Activated naive CD8-positive, alpha-beta T cell treated with anti-CD3 and anti-CD28 coated beads, Interleukin-2, amount 50 U/mL, for 24 hours (primary cell): ENCODE results near the gene RFX8.
A peak's percentile ranks its signal among the peaks of the same experiment; 100 is the strongest.

Experiments used
- ATAC-seq: fragments of 150-1000 bp; cut with Tn5 transposase; one replicate; pipeline ENCODE4 v1.10.0; 2021
- DNase-seq: peaks from one replicate; pipeline ENCODE4 v3.0.0; 2021
- H3K27ac Mint-ChIP-seq: one replicate; pipeline ENCODE4 v1.8.0; 2021; ENCODE audit warnings: mild to moderate bottlenecking, mixed read lengths
- H3K27me3 Mint-ChIP-seq: one replicate; pipeline ENCODE4 v1.8.0; 2021; ENCODE audit warnings: mixed read lengths
- H3K36me3 Mint-ChIP-seq: one replicate; pipeline ENCODE4 v1.8.0; 2021; ENCODE audit warnings: low read depth, mixed read lengths
- H3K4me1 Mint-ChIP-seq: one replicate; pipeline ENCODE4 v1.8.0; 2021; ENCODE audit warnings: mixed read lengths
- H3K4me3 Mint-ChIP-seq: one replicate; pipeline ENCODE4 v1.8.0; 2021; ENCODE audit warnings: mild to moderate bottlenecking, moderate library complexity, mixed read lengths
- H3K9me3 Mint-ChIP-seq: one replicate; pipeline ENCODE4 v1.8.0; 2021; ENCODE audit warnings: mixed read lengths

The RFX8 gene

DNA sequence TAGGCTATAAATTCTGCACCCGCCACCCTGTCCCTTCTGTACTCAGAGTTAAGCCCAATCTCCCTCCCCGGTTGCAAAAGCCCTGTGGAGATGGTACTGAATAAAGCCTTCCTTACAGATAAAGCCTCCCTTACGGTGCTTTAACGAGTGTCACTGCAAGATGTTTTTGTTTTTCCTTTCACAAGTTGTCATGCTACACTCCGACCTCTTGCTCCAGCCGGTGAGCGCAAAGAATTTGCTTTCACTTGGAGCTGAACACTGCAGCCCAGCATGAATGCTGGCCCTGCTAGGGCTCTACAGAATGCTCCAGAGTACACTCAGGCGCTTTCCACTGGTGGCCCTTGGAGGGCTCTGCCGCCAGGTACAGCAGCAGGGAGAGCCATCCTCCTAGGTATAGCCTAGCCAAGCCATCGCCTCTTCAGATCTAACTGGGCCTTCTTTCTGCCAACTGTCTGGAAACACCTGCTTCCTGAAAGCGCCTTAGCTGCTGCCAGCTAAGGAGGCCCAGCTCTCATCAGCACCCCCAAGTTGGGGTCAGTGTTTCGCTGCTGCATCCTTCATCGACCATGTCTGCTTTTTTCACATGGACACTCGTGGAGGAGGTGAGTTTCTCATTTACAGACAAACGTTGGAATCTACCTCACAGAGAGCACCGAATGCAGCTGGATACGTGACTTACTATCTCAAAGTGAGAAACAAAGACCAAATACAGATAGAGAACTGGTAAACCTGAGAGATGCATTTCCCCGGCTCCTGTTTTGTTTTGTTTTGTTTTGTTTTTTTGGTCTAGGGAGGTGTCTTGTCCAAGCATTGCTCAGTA is 74.2 kb downstream of the RFX8 start:
- Mint-ChIP-seq H3K27me3 (peaks cover 23% of the 10 kb centered on the region), H3K9me3 (no peaks in the 10 kb centered on the region), H3K4me1 (peaks cover 38% of the 10 kb centered on the region), H3K4me3 (no peak overlapping the region), H3K36me3 (no peaks in the 10 kb centered on the region), H3K27ac (no peak overlapping the region)
- no peak for DNase-seq
- ATAC-seq: no peak

DNA sequence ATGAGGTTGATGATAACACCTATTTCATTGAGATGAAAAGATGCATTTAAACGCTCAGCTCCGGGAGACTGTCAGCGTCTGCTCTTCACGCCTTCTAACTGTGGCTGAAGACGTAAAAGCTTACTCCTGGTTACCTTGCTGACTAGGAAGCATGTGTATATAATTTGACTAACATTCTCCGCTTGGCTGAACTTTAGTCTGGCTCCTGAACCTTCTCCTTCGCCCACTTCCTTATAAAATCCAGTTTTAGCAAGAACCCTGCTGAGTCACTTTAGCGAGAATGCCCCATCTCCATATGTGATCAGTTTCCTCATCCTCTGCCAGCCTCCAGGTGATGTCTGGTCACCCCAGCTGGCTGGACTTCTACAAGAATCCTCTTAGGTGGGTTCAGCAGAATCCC is 74.9 kb downstream of the RFX8 start:
- H3K27ac Mint-ChIP-seq: no peak overlapping the region
- no peaks in the 10 kb centered on the region for H3K36me3 Mint-ChIP-seq
- H3K4me3 Mint-ChIP-seq: no peak overlapping the region
- H3K9me3 Mint-ChIP-seq: no peaks in the 10 kb centered on the region
- H3K4me1 Mint-ChIP-seq: peaks cover 34% of the 10 kb centered on the region
- DNase-seq (no peak), ATAC-seq (no peak)
- H3K27me3 Mint-ChIP-seq: peaks cover 23% of the 10 kb centered on the region

DNA sequence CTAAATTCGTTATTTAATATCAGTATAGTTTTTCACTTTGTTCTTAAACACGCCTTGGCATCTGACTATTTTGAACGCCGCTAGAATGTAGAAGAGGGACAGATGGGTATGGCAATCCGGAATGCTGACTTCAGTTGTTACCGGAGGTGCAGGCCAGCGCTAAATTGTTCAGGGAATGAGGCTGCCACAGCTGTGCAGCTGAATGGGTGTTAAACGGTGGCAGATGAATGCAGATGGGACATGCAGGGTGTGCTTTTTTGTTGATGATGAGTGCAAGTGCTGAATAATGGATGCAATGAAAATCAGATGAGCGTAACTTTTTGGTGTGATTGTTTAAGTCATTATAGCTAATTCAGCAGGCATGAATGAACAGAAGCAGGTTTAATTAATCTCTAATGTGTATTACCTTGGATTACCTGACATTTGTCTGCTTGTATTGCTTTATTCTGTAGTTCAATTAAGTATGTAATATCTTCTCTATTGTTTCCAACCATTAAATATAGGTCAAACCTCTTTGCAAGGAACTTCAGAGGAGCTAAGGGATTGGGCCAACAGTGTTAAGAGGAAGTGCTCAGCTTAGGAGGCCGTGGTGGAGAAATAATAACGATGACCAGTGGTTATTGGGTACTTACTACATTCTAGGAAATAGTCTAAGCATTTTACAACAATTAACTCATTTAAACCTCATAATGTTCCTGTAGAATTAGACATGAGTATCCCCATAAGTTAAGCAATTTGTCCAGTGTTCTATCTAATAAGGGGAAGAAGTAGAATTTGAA is 75.7 kb downstream of the RFX8 start:
- H3K9me3 Mint-ChIP-seq: no peaks in the 10 kb centered on the region
- ATAC-seq: no peak
- peaks cover 25% of the 10 kb centered on the region for H3K27me3 Mint-ChIP-seq
- no peak overlapping the region for H3K4me3 Mint-ChIP-seq
- no peaks in the 10 kb centered on the region for H3K36me3 Mint-ChIP-seq
- no peak overlapping the region for H3K27ac Mint-ChIP-seq
- peaks cover 34% of the 10 kb centered on the region for H3K4me1 Mint-ChIP-seq
- DNase-seq: no peak

DNA sequence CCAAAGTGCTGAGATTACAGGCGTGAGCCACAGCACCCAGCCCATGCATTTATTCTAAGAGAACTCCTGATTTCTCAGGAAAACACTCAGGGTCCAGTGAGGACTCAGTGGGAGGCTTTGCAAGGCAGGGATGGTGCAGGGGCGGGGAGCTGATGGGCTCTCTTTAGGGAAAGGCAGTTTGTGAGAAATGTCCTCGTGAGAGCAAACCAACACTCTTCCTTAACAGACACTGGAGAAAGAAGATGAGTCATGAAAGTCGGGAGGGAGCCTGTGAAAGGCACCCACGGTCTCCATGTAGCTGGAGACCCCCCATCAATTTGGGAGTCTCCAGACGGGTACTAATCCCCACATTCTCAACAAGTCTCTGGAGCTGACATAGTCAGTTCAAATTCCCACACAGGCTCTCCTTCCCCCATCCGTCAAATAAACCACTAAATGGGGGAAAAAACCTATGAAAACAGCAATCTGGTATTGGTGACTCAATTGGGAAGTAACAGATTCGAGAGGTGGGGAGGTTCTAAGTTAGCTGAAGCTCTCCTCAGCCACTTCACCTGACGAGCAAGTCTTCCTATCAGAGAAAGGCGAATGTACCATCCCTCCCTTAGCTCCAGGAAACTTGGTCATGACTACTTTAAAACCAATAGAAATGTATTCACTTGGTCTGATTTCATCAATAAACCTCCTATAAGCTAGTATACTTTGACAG is 76.6 kb downstream of the RFX8 start:
- no peaks in the 10 kb centered on the region for H3K9me3 Mint-ChIP-seq
- H3K4me3 Mint-ChIP-seq: no peak overlapping the region
- peaks cover 25% of the 10 kb centered on the region for H3K27me3 Mint-ChIP-seq
- ATAC-seq (no peak), DNase-seq (no peak)
- no peak overlapping the region for H3K27ac Mint-ChIP-seq
- H3K4me1 Mint-ChIP-seq: peaks cover 34% of the 10 kb centered on the region
- no peaks in the 10 kb centered on the region for H3K36me3 Mint-ChIP-seq

DNA sequence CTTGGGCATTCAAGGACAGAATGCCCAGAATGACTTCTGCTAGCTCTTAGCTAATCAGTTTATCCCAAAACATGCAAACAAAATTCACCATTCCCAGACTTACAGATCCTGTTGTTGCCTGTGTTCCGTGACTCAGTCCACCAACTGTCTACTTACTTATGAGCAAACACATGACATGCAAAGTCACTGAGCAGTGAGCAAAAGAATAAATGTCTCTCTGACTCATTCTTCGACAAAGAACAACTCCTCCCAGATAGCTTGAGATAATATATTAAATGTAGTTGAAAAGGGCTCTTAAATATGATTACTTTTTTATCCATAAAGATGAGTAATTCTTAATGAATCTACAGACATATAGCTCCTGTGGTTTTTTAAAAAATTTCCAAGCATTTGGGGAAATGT is 78.6 kb downstream of the RFX8 start:
- Mint-ChIP-seq H3K27ac (no peak overlapping the region), H3K27me3 (peaks cover 23% of the 10 kb centered on the region), H3K4me3 (no peak overlapping the region), H3K9me3 (no peaks in the 10 kb centered on the region), H3K4me1 (peaks cover 21% of the 10 kb centered on the region), H3K36me3 (no peaks in the 10 kb centered on the region)
- ATAC-seq (no peak), DNase-seq (no peak)

DNA sequence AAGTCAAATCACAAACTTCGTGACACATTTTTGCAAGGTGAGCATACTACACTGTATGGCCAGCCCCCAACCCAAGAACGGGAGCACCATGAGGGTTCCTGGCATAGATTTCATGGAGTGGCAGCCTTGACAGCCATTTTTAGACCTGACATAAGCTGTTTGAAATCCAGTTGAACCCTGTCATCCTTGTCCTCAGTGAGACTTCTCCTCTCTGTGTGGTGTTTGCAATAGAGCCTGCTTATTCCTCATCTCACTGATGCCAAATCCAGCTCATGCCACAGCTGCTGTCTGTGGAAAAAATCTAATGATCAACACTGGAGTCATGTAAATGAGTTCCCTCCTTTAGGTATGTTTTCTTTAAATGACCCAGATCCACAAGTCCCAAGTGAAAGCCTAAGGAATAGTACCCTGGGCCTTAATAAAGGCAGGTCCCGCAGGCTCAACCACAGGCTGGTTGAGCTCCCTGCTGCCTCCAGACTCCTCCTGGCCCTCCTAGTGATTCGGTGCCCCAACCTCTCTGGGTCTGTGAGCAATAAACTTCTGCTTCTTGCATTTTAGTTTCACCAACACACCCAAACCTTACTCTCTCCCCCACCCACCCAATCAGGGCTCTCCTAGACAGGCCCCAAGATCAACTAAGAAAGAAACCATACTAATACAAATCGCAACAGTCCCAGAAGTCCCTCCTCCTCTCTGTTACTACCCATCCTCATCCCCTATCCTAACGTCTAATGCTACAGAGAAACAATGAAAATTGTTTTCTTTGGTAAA is 79.2 kb downstream of the RFX8 start:
- peaks cover 23% of the 10 kb centered on the region for H3K27me3 Mint-ChIP-seq
- H3K27ac Mint-ChIP-seq: no peak overlapping the region
- H3K4me3 Mint-ChIP-seq: no peak overlapping the region
- peaks cover 20% of the 10 kb centered on the region for H3K4me1 Mint-ChIP-seq
- no peaks in the 10 kb centered on the region for H3K36me3 Mint-ChIP-seq
- no peaks in the 10 kb centered on the region for H3K9me3 Mint-ChIP-seq
- no peak for DNase-seq
- no peak for ATAC-seq

DNA sequence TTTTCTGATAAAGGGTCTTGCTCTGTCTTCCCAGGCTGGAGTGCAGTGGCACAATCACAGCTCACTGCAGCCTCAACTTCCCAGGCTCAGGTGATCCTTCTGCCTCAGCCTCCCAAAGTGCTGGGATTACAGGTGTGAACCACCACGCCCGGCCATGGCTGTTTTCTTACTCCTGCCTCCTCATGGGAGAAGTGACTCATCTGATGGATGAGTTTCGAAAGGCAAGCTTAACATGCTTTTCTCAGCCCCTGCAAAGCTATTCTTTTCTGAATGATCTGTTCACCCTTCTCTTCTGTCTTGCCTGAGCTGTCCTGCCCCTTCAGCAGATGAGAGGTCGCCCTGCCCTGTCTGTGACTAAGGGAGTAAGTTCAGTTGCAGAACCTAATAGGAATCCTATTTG is 86.7 kb downstream of the RFX8 start:
- DNase-seq: no peak
- peaks cover 12% of the 10 kb centered on the region for H3K4me1 Mint-ChIP-seq
- H3K9me3 Mint-ChIP-seq: no peaks in the 10 kb centered on the region
- peak overlapping the region; percentile 50 for H3K4me3 Mint-ChIP-seq
- no peak overlapping the region for H3K27ac Mint-ChIP-seq
- no peak for ATAC-seq
- no peaks in the 10 kb centered on the region for H3K36me3 Mint-ChIP-seq
- peaks cover 57% of the 10 kb centered on the region for H3K27me3 Mint-ChIP-seq

DNA sequence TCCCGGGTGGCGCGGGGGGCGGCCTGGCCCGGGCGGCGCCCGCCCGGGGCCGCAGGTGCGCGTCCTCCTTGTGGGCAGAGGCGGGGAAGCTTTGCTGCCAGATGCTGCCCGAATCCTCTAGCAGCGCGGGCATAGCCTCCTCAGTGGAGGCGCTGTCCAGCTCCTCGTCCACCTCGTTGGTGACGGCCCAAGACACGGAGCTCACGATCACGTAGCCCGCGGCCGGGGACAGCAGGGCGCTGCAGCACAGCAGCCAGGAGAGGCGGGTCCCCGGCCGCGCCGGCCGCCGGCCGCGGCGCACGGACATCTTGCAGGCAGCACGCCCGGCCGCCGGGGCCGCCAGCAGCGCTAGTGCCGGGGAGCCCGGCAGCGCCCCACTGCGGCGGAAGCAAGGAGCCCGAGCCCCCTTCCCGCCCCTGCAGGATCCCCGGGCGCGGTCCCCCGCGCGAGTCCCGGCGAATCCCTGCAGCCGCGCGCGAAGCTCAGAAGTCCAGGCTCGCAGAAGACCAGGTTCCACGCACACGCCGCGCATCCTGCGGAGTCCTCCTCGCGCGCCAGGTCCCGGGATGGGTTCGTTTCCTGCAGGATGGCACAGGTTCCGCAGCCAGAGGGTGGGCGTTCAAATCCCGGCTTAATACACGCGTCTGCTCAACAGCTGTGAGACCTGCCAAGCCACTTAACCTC is 87.6 kb downstream of the RFX8 start, which contains the start of gene CREG2:
CREG2 (minus strand) TSS at position 353 of the 684 bp plus-strand sequence; CDS start at position 307, 46 bp downstream.
- Mint-ChIP-seq H3K4me3 (peak within 1 kb of the TSS; percentile 54), H3K4me1 (peaks cover 12% of the 10 kb centered on the region), H3K36me3 (no peaks in the 10 kb centered on the region), H3K27me3 (peaks cover 59% of the 10 kb centered on the region), H3K9me3 (no peaks in the 10 kb centered on the region), H3K27ac (no peak within 1 kb of the TSS)
- DNase-seq (peak; percentile 65), ATAC-seq (peak; percentile 74)

DNA sequence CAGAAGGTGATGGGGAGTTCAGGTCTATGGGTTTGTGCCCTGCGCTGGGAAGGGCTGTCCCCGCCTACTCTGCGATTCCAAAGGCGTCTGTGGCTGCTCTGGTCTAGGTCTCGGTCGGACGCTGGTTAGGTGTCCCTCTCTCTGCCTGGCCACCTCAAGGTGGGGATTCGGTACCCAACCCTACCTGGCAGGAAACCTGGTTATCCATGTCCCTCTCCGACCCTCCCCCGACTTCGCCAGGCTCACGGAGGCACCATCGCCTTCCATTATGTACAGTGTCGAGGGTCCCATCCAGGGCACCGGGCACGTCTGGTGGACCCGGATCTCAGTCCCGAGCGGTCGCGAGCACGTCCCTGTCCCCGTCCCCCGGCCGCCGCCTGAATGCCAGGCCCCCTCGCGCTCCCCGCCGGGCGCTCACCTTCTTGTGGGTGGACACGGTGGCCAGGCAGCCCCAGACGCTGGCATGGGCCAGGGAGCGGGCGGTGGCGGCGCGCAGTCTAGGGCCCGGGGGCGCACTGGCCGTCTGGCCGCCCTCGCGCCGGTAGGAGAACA is 88.2 kb downstream of the RFX8 start:
- H3K27me3 Mint-ChIP-seq: peaks cover 59% of the 10 kb centered on the region
- no peaks in the 10 kb centered on the region for H3K36me3 Mint-ChIP-seq
- DNase-seq (no peak), ATAC-seq (no peak)
- peak overlapping the region; percentile 36 for H3K4me3 Mint-ChIP-seq
- H3K27ac Mint-ChIP-seq: no peak overlapping the region
- H3K4me1 Mint-ChIP-seq: peaks cover 12% of the 10 kb centered on the region
- H3K9me3 Mint-ChIP-seq: no peaks in the 10 kb centered on the region

DNA sequence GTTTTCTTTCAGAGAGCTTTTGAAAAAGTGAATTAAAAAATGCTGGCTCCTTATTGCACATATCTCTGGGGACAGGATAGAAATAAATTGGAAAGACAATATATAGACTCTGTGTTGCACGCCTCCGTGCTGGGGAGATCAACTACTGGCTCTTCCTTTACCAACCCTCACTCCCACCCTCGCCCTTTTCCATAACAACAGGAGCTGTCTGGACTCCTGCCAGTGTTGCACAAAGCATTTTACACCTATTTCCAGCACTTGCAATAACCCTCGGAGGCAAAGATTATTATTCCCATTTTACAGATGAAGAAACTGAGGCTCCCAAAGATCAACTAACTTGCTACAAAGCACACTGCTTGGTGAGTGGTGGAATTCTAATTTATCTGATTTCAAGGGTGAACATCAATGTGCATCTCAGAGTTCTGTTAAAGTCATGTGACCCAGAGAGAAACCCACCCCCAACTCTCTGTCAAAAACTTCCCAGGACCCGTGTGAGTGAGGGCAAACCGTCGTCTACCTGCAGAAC is 91.8 kb downstream of the RFX8 start:
- no peak overlapping the region for H3K27ac Mint-ChIP-seq
- ATAC-seq: no peak

DNA sequence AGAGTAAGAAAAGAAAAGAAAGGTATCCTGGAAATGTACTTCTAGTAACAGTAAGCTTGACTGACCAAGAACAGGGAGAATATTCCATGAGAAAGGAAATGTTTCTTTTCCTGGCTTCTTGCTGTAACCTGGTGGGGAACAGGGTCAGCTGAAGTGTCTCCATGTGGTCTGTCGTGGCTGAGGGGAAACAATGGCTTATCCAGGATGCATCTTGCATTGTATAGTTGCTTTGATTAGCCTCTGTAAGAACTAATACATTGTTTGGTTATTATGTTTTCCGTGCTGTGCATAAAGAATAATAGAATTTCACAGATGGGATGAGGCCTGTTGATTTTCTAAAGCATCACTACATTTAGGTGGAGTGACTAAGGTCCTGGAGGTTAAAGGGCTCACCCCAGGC is 92.5 kb downstream of the RFX8 start:
- Mint-ChIP-seq H3K4me1 (peaks cover 4% of the 10 kb centered on the region), H3K36me3 (no peaks in the 10 kb centered on the region), H3K9me3 (no peaks in the 10 kb centered on the region), H3K27ac (no peak overlapping the region), H3K27me3 (peaks cover 28% of the 10 kb centered on the region), H3K4me3 (no peak overlapping the region)
- ATAC-seq: no peak
- DNase-seq: no peak

More for the DNA sequence above, 91.8 kb downstream of the RFX8 start:
- DNase-seq: no peak
- Mint-ChIP-seq H3K4me3 (no peak overlapping the region), H3K4me1 (peaks cover 8% of the 10 kb centered on the region), H3K27me3 (peaks cover 34% of the 10 kb centered on the region), H3K36me3 (no peaks in the 10 kb centered on the region), H3K9me3 (no peaks in the 10 kb centered on the region)

DNA sequence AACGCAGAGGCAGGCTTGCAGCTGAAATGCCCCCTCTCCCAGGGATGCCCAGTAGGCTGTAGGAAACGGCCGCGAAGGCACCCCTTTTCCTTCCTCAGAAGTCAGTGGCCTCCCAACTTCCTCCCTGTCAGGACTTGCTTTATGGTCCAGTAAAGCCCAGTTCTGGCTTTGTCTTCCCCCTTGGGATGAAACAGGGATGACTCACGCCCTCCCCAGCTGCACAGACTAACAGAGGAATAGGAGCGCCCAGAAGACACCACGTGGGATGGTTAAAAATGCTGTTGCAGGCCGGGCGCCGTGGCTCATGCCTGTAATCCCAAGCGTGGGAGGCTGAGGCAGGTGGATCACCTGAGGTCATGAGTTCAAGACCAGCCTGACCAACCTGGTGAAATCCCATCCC is 94.5 kb downstream of the RFX8 start:
- no peak for ATAC-seq
- Mint-ChIP-seq H3K4me3 (no peak overlapping the region), H3K36me3 (no peaks in the 10 kb centered on the region), H3K27ac (no peak overlapping the region), H3K4me1 (no peaks in the 10 kb centered on the region), H3K27me3 (peaks cover 14% of the 10 kb centered on the region), H3K9me3 (no peaks in the 10 kb centered on the region)
- DNase-seq: no peak

DNA sequence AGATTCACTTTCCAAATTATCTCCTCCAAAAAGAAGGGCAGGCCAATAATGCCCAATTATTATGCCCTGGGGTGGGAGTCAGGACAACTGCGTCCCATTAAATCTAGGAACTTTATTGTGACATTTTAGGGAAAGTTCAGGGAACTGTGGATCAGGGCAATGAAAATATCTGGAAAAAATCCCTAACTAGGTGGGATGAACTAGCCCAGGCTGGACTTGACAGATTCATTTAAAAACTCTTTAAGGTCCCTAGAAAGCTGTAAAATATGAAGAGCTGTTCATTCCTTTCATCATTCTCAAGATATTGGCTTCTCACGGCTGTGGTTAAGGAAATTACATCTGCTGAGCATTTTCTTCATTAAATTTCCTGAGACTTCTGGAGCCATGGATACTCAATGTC is 95.8 kb downstream of the RFX8 start:
- ATAC-seq (no peak), DNase-seq (no peak)
- Mint-ChIP-seq H3K4me3 (no peak overlapping the region), H3K36me3 (no peaks in the 10 kb centered on the region), H3K9me3 (no peaks in the 10 kb centered on the region), H3K4me1 (no peaks in the 10 kb centered on the region), H3K27me3 (peaks cover 6% of the 10 kb centered on the region), H3K27ac (no peak overlapping the region)
